Cerebellar nuclear complex (tissue), 1 donor: ENCODE results near the gene WSCD2.

Source experiments
- DNase-seq, 2 experiments: peaks; one replicate each; lab custom pipeline; 2025; lab: John Stamatoyannopoulos, UW

Gene WSCD2

DNA sequence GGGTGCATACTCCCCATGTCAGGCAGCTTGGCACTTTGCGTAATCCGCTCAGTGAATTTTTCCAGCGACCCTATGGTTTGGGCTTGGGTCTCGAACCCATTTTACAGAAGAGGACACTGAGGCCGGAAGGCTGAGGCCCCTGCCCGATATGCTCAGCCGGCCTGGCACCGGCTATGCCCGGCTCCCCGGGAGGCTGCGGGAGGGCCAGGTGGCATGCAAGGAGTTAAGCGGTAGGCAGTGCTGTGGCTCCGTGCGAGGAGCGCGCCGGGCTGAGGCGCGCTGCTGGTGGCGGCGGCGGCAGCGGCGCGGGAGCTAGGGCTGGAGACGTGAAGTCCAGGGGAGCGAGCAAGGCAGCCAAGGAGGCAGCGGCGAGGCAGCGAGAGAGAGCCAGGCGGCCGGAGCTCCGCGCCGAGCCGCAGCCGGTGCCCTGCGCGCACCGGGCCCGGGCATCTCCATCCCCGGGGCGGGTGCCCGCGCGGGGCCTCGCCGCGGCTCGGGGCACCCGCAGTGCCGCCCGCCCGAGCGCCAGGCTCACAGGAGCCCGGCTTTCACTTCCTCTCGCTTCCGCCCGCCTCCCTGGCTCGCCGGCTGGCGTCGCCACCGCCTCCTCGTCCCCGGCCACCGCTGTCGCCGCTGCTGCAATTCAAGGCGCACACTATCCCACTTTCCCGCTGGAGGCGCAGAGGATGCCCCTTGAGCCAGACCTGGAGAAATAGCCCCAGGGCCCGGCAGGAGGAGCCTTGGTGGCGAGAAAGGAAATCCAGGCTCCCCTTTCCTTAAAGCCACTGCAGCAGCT lies at the start of gene WSCD2:
WSCD2 (plus strand) TSS at position 272 of the 796 bp plus-strand sequence. CDS start 66,545 bp downstream, outside the sequence.
- peak in 1 of 2 experiments; percentile 46 for DNase-seq

DNA sequence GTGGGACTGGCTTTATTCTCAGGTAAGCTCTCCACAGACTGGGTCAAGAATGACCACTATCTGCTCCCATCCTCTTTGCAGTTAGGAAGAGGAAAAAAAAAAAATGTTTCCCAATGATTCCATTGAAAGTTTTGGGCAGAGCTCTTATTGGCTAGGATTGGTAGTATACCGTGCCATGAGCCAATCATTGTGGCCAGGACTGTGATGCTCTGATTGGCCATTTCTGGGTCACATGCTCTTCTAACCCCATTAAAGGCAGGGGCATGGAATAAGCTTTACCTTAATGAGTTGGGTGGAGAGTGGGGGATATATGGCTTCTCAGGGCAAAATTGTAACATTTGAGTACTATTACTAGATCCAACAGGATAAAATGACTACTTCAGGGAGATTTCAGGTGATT lies 49.4 kb upstream of the WSCD2 start:
- DNase-seq = no peak

DNA sequence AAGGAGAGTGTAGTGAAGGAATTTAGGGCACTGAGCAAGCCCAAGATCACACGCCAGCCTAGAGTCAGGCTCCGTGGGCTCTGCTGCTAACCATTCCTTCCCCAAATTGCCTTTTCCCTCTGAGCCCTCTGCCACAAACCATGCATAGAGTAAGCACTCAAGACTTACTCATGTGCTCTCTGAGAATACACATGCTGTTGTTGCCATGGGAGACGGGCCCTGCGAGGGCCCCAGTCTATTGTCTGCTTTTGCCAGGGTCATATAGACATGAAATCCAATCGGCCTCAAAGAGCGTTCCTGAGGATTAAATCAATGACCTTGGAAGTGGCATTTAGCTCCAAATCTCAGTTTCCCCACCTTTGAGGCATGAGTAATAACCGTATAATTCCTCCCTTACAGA lies 48.7 kb upstream of the WSCD2 start:
- no peak for DNase-seq

DNA sequence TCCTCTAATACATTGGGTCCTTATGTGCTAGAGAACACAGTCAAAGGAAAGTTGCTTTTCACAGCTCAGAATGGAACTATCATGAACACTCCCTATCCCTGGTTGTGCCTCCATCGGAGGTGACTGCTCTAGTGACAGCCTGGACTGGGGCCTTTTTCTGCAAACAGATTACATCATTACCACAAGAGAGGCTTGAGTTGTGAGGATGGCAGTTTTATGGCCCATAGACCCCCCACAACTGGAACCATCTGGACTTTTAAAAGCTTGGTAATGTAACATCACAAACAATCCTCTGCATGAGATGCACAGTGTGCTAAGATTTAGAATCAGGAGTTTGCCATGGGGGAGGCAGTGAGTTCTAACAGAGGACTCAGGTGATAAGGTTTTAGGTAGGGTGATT lies 46.6 kb upstream of the WSCD2 start:
- DNase-seq = no peak

DNA sequence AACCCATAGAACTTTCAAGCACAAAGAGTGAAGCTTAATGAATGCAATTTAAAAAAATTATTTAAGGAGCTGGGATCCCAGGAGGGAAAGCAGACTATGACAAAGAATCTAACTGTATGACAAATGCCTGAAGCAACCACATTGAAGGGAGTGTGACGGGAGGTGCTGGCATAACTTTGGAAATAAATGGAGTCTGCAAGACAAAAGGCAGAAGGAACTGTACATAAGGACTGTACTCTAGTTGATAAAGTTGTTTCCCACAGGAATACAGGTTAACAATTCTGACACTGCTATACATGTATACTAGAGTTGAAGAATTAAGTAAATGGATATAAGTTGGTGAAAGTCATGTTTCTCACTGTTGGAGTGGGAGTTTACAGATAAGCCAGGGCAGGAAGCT lies 41.2 kb upstream of the WSCD2 start:
- DNase-seq = no peak

DNA sequence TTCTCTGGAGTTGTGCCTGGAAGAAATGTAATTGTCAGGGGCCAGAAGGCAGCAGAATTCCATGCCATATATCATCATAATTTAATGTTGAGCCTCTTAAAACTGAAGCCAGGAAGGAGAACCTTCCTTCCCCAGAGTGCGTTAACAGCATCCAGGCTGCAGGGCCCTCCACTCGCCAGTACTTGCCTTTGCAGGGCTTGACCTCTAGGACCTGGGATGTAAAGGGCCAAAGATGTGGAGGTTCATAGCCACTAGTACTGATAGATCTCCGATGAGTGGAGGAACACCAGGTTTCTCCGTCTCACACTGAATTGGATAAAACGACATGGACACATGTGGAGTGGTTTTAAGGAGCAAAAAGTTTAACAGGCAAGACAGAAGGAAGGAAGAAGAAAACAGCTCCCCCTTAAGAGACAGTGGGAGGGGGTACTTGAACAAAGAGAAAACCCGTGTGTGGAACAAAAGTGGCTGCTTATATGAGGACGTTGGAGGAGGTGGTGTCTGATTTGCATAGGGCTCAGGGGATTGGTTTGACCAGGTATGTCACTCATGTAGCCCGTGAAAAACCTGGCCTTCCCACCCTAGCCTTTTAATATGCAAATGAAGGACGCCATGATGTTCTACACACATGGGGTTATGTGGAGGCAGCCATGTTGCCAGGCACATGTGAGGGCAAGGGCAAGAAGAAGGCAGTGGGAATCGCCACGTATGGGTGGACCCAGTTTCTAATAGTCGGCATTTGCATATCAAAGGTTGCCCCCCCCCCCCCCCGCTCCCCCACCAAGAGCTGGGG lies 38.8 kb upstream of the WSCD2 start:
- DNase-seq = no peak

DNA sequence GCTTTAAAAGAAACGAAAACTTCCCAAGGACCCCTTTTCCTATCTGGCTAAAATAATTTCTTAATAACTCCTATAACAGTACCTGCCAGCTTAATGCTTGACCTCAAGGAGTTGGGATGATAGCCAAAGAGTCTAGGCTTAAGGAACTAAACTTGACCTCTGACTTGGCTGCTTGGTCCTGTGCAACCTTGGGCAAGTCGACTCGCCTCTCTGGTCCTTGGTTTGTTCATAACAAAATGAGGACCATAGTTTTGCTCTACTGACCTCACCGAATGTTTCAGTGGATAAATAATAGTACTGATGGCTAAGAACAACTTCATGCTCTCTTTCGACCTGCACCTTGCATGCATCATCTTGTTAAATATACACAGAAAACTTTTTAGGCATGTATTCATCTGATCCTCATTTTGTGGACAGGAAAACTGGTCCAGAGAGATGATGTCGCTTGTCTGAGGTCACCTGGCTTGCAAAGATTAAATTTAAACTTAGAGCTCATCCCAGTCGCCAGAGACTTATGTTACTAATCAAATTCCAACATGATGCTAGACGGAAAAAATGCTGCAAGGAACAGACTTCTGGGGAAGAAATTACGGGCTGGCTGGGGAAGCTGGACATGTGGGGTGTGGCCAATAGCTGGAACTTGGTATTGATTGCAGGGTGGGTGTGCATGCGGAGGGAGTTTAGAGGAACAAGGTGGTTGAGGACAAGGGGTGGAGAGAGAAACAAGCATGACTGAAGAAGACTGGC lies 38.0 kb upstream of the WSCD2 start:
- no peak for DNase-seq

DNA sequence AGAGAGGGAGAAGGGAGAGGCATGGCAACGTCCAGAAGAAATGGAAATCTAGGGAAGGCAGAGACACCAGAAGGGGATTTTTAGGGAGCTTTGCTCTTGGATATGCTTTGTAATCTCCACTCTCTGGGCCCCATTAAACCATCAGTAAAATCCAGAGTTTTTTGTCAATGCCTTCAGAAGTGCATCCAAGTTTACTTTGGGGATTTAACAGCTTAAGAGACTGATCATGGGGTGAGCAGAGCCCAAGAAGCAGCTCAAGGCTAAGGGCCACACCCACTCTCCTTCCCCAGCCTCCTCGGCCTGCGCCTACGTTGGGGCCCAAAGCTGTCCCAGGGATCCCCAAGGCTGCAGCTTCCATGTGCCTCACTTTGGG lies 37.4 kb upstream of the WSCD2 start:
- no peak for DNase-seq

DNA sequence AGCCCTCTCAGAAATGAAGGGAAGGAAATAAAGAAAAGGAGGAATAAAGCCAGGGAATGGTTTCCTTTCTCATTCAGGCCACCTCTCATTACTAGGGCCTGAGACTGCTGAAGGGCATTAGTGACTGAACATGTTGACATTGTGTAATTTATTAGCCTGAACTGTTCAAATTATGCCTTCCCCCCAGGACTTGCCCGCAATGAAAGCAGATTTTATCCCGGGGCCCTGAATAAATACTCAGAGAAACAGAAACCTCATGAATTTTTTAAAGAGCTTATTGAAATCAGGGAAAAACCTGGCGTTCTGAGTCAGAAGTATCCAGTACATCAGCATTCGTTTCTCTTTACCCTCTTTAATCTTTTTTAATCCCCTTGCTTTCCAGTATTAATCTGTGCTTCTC lies 35.9 kb upstream of the WSCD2 start:
- no peak for DNase-seq

DNA sequence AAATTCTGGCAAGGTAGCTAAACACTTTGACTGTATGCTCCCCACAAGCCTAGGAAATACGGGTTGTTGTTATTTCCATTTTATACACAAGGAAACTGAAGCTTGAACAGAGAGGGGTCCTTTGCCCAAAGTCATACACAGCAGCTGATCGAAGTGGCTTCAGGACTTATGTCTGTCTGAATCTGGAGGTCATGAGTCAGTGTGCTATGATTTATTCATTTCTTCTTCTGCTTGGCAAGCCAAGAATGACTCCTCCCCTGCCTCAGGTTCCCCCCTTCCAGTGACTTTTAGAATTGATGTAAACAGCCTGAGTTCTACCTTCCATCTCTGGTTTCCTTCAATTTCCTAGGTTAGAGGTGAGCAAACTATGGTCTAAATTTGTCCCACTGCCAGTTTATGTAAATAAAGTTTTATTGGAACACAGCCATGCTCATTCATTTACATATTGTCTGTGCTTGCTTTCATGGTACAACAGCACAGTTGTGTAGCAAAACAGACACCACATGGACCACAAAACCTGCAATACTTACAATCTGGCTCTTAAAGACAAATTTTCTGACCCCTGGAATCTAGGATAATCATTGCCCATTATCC lies 34.9 kb upstream of the WSCD2 start:
- no peak for DNase-seq

DNA sequence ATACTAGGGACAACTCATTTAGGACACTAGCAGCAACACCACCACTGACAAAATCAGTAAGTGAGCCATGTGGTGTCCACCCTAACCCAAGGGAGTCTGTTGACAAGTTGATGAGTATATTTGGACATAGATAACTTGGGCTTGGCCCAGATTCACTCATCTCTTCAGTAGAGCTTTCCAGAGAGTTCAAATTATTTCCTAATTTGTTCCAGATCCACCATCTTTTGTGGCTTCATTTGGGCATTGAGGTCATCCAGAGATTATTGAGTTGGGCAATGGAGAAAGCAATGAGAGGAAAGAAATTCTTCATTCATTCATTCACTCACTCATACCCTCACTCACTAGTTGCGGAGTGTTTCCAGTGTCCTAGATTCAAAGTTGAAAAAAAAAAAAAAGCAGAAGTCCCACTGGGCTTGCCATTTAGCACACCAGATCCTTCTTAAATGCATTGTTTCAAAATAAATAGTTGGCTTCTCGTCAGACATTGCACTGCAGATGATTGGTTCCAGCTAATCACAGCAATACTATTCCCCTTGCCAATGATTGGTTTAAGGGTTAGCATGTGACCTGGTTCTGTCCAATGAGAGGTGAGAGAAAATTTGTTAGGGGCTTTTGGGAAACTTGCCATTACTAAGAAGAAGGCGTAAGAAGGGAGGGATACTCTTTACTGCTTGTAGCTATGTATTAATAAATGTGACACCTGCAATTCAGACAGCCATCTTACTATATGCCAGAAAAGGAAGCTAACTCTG lies 31.8 kb upstream of the WSCD2 start:
- no peak for DNase-seq

DNA sequence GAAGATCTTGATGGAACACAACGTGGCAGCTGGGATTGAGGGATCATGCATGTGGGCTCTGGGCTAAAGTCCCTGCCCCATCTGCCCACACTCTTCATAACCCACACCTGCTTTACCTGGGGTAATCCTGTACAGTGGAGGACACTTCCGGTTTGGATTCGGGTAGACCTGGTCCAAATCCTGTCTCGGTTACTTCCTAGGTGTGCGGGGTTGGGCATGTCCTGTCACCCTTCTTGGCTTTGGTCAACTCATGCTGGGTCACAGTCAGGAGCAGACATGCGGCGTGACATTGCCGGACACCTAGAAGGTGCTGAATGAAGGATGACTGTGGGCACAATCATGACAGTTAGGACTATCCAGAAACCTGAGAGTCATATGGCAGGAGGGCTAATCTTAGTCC lies 30.7 kb upstream of the WSCD2 start:
- DNase-seq = no peak

DNA sequence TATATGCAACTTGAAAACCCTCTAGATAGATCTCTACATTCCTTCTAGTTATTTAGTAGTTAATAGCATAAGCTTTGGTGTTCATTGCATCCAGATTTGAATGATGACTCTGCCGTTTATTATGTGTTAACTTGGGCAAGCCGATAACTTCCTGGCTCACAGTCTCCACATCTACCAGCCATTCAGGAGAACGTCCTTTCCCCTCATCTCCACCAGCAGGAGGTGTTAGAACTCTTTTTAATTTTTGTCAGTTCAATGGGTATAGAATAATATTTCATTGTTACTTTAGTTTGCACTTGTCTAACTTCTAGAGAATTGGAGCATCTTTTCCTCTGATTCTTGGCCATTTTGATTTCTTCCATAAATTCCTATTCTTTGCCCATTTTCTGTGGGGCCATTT lies 30.0 kb upstream of the WSCD2 start:
- DNase-seq = no peak

DNA sequence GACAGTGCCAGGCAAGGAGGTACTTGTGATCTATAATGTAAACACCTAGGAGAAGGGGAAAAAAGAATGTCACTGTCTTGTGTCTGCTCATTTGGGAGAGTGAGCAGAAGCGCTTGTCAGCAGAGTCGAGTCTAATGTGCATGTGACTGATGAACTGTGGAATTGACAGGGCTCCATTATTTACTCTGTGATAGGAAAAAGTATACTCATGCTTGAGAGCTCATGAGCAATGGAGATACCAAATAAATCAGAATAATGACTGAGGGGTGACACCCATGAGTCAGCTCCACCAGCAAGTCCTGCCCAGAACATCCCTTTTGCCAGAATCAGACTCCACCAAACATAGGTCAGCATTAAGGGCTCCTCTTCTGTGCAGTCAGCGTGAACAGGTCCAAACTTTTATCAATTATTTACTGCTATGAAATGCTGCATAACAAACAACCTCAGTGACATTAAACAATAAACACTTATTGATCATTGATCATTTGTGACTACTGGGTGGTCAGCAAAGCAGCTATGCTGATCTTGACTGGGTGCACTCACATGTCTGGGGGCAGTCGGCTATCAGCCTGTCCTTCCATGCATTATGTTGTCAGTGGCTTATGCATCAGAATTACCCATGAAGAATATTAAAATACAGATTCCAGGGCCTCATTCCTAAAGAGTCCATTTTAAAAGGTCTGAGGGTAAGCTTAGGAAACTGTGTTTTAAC lies 29.2 kb upstream of the WSCD2 start:
- no peak for DNase-seq

DNA sequence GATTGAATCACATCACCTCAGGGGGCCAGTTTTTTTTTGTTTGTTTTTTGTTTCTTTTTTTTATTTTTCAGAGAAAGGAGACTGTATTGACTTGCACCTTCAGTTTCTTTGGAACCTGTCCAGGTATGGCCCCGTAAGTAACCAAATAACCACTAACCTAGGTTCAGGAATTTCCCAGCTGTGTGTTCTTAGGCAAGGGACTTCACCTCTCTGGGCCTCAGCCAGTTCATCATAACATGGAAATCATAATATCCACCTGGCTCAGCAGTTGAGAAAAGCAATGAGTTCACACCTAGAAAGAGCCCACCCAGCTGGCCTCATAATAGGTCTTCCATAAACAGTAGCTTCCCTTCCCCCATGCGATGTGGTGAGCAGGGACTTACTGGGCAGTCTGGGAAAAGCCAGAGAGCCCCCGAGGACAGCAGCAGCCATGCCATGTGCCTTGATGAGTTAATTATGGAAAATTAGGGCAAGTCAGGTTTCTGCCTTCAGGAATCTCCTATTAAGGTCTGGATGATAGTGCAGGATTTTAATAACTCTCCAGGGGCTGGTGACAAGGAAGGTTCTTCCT lies 27.4 kb upstream of the WSCD2 start:
- DNase-seq = no peak

DNA sequence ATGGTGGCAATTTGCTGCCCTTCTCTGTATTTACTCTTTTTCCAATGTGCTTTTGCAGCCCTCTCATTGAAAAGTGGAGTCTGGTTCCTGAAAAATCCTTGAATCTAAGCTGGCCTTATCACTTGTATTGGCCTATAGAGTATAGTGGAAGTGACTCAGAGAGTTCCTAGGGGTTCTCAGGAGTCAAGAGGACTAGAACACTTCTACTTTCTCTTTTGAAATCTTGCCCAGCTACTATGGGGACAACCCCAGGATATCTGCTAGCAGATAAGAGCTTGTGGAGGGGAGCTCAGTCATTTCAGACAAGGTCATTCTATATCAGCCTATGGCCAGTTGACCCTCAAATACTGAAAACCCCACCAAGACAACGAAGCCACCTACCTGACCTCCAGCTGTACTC lies 26.7 kb upstream of the WSCD2 start:
- no peak for DNase-seq

DNA sequence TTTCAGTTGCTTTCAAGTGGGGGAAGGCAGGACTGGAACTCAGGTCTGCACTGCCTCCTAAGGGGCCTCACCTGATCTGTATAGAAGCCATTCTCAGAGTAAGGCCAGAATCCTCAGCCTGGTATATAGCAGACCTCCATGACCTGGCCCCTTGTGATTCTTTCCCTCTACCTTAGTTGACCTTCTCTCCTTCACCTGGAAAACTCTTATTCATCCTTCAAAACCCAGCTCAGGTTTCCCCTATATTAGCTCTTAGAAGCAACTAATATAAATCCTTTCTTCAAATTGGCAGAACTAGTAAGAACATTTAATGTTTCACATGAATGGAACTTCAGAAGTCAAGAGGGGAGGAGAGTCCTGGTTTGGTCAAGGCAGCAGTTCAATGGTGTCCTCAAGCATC lies 26.0 kb upstream of the WSCD2 start:
- DNase-seq = no peak

DNA sequence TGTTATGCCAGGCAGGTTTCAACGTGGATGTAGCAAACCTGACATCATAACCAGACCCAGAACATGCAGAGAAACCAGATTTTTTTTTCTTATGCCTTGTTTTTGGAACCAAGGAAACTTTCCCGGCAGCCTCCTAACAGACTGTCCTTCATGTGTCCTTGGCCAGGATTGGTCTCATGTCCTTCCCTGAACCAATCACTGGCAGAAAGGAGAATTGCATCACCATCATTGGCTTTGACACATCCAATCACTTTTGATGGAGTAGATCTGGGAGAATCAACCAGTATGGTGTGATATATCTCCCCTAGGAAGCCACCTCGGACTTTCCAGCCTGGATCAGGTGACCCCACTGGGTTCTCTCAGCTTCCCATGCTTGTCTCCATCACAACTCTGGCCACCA lies 25.6 kb upstream of the WSCD2 start:
- DNase-seq = no peak

DNA sequence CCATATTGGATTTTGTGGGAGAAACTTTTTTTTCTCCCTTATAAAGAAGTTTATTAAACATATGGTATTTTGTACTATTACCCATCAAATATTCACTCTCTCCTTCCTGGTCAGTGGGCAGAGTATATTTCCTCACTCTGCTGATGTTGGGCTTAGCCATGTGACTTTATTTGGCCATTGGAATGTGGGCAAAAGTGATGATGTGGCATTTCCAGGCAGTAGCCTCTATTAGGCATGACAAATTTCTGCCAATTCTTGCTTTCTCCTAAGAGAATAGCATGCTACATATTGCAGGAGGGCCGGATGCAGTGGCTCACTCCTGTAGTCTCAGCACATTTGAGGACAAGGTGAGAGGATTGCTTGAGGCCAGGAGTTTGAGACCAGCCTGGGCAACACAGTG lies 24.4 kb upstream of the WSCD2 start:
- no peak for DNase-seq

DNA sequence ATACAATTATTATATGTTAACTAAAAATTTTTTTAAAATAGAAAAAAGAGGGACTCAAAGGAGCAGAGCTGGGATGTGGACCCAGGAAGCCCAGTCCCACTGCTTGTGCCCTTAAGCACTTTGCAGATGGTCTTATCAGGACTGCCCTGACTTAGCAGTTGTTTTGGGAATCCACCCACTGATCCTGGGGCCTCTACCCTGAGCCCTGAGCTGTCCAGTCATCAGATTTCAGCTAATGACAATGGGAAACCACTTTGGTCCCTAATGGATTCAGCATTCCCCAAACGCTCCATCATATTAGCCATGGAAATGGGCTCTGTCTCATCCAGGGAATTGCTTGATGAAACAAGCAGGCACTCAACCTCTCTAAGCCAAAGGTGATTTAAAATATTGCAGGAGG lies 22.5 kb upstream of the WSCD2 start:
- DNase-seq = no peak

DNA sequence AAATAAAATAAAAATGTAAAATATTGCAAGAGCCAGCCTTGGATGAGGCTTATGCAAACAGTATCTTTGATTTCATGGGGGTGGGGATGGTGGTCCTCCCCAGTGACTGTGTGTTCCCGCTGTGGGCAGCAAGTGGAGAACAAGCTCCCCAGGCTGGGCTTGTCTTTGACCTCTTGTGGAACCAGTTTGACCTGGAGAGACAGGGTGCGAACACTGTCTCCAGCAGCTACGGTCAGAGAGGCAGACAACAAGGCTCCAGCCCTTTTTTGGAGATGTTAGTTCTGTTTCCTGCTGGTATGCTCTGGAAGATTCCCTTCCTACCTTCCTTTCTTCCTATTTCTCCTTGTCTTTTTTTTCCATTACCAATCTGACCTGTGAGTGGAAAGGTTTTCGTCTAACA lies 21.8 kb upstream of the WSCD2 start:
- DNase-seq = no peak
